Effector memory CD4-positive, alpha-beta T cell (primary cell): ENCODE measurements around the gene STOM.
"Not testable (repeated sequence)": the region's sequence is repeated elsewhere in the genome, so short reads cannot be mapped to it uniquely, and the experiment has no call there.

Experiments used
- DNase-seq, 3 donors: peaks; one replicate each; pipeline ENCODE4 v3.0.0-alpha.2; 2020
- H3K27ac ChIP-seq: 2 replicates; pipeline ENCODE4 v1.7.0; 2013; ENCODE audit warnings: mild to moderate bottlenecking, low read length, moderate library complexity; ENCODE audit not compliant: insufficient read depth, poor library complexity, severe bottlenecking
- H3K27me3 ChIP-seq: replicated peaks from 2 replicates; pipeline ENCODE4 v1.7.0; 2013; ENCODE audit warnings: mild to moderate bottlenecking, low read length; ENCODE audit not compliant: insufficient read depth, control insufficient read depth, poor library complexity, severe bottlenecking
- H3K36me3 ChIP-seq: 2 replicates; pipeline ENCODE4 v1.7.0; 2013; ENCODE audit warnings: mild to moderate bottlenecking, low read length, moderate library complexity; ENCODE audit not compliant: control insufficient read depth, insufficient read depth
- H3K4me1 ChIP-seq: 2 replicates; pipeline ENCODE4 v1.7.0; 2013; ENCODE audit warnings: low read length, mild to moderate bottlenecking; ENCODE audit not compliant: control insufficient read depth, insufficient read depth, poor library complexity, severe bottlenecking
- H3K4me3 ChIP-seq: 2 replicates; pipeline ENCODE4 v1.7.0; 2013; ENCODE audit warnings: low read length, low read depth, mild to moderate bottlenecking; ENCODE audit not compliant: insufficient read depth, poor library complexity, severe bottlenecking
- H3K9me3 ChIP-seq: 2 replicates; pipeline ENCODE4 v1.7.0; 2013; ENCODE audit warnings: mild to moderate bottlenecking, low read length, moderate library complexity; ENCODE audit not compliant: control insufficient read depth

The STOM gene

DNA sequence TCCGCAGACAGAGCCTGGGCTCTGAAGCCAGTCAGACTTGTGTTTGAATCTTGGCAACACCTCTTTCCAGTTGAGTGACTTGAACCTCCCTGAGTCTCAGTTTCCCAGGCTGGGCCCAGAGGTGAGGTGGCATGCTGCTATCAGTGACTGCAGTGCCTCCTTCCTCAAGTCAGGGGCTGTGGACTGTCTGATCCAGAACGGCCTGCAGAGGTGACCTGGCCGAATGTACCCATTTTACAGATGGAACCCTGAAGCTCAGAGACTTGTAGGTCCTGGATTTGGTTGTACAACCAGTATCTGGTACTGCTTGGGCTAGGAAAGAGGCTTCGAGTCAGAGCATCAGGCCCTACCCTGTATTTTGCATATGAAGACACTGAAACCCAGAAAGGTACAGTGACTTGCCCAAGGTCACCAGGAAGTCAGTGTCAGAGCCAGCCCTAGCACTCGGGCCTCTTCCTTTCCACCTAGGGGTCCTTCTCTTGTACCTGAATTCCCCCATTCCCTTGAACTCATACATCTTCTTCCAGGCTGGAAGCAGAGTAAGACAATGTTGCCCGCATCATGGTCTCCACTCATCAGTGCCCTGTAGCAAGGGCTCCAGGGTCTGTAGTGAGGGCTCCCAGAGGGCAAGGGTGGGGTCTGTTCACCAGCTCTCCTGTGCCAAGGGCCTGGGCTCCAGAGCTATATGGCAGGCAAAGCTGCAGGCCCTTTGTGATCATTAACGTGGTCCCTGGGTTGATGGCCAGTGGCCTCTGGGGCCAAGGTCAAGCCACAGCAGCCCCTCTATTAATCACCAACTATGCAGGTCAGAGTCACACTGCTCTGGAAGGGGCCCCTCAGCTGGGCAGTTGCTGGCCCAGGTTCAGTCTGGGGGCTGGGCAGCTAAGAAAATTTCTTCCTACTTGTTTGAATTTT, 73.6 kb downstream of the STOM start:
- no peak overlapping the region for H3K4me3 ChIP-seq
- peaks cover 7% of the 10 kb centered on the region for H3K27me3 ChIP-seq
- DNase-seq: no peak
- H3K27ac ChIP-seq: no peak overlapping the region
- no peaks in the 10 kb centered on the region for H3K4me1 ChIP-seq
- no peaks in the 10 kb centered on the region for H3K9me3 ChIP-seq
- H3K36me3 ChIP-seq: no peaks in the 10 kb centered on the region

DNA sequence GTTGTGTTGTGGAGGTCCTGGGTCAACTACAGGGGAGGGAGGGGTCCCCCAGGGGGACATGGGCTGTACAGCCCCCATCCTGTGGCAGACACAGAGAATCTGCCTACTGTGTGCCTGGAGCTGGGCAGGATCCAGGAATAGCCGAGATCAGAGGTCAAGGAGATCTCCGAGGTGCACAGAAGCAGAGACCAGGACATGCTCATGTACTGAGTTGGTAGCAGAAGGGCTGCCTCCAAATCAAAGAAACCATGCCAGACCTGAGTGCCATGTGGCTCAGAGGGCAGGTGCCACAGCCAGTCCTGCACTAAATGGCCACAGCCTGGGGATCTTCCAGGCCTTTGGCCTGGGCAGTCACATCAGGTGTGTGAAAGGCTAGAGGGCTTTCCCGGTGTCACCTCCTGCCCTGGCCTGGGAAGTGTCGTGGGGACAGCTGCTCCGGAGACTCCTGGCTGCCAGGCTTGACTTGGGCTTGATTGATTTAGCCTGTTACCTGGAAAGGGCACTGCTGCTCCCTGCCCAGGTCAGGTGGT, 74.3 kb downstream of the STOM start:
- no peak overlapping the region for H3K4me3 ChIP-seq
- no peaks in the 10 kb centered on the region for H3K4me1 ChIP-seq
- no peak overlapping the region for H3K27ac ChIP-seq
- peaks cover 7% of the 10 kb centered on the region for H3K27me3 ChIP-seq
- H3K9me3 ChIP-seq: no peaks in the 10 kb centered on the region
- no peak for DNase-seq
- H3K36me3 ChIP-seq: no peaks in the 10 kb centered on the region

DNA sequence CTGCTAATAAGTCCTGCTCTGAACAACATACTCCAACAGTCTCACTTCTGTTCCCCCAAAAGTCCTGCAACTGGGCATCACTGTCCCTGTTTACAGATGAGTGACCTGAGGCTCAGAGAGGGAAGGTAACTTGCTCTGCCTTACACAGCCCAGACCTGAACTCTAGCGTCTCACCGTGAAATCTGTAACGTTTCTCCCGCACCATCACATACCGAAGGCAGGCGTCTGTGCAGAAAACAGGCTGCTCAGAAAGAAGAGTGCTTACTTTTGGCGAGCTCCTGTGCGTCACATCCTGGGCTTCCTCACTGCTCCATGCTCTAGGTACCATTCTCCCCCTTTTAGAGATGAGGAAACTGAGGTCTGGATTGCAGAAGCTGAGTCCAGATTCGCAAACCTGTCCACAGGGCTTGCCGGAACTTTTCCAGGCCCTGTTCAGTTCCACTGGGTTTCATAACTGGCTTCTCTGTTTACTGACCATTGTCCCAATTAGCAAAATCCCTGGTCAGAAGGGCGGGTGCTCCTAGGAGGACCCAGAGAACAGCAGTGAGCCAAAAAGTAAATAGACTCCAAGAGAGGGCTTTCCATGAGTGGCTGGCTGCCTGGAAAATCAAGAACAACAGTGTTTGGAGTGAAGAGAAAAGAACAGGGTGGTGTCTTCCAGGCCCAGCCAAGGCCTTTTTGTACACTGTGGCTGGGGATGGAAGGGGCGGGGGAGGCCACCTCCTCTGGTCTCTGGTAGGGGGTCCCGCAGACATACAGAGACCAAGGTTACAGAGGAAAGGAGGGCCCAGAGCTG, 75.0 kb downstream of the STOM start:
- Histone ChIP-seq H3K27ac (no peak overlapping the region), H3K27me3 (peaks cover 7% of the 10 kb centered on the region), H3K4me3 (no peak overlapping the region), H3K36me3 (no peaks in the 10 kb centered on the region), H3K4me1 (no peaks in the 10 kb centered on the region), H3K9me3 (no peaks in the 10 kb centered on the region)
- DNase-seq: no peak

DNA sequence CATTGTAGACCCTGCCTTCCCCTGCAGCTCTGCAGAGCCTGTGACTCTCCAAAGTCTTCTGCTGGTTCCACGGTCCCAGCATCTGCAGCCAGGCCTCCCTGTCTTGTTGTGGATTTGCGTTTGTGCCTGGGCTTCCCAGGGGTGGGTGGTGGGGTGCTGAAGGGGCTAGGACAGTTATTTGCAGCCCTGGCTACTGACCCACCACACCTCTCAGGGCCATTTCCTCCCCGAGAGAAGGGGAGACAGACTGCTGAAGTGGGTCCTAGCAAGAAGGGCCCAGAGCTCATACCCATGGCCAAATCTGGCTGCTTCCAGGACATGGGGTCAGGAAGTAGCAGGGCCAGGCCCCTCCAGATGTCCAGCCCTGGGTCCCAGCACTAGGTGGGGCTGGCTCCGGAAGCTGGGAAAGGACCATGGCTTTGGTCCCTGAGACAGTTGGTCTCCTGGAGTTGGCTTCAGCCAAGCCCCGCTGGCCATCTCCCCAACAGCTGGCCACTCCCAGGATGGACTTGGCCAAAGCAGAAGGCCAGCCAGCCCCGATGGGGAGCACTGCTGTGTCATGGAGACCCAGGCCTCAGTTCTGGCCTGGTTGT, 75.8 kb downstream of the STOM start:
- no peak overlapping the region for H3K4me3 ChIP-seq
- no peak for DNase-seq
- H3K27me3 ChIP-seq: peaks cover 4% of the 10 kb centered on the region
- H3K27ac ChIP-seq: no peak overlapping the region
- H3K4me1 ChIP-seq: no peaks in the 10 kb centered on the region
- no peaks in the 10 kb centered on the region for H3K9me3 ChIP-seq
- H3K36me3 ChIP-seq: no peaks in the 10 kb centered on the region

DNA sequence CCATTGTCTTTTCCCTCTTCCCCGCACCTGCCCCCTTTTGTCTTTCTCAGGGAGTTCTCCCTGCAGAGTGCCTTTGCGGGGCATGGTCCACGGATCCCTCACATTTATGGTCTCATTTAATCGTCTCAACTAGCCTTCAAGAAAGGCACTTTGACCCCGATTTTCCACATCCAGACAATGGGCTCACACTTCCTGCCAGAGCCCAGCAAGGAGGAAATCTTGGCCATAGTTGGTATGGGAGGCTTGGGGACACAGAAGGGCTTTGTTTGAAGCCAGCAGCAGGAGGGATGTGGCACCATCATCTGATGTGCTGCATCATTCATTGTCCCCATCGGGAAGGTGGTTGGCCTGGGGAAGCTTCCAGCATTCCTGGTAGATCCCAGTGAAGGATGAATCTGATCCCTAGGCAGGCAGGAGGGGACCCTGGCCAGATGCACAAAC, 77.2 kb downstream of the STOM start:
- H3K9me3 ChIP-seq: no peaks in the 10 kb centered on the region
- DNase-seq: no peak
- H3K27ac ChIP-seq: no peak overlapping the region
- H3K27me3 ChIP-seq: no peaks in the 10 kb centered on the region
- H3K36me3 ChIP-seq: no peaks in the 10 kb centered on the region
- no peak overlapping the region for H3K4me3 ChIP-seq
- no peaks in the 10 kb centered on the region for H3K4me1 ChIP-seq

DNA sequence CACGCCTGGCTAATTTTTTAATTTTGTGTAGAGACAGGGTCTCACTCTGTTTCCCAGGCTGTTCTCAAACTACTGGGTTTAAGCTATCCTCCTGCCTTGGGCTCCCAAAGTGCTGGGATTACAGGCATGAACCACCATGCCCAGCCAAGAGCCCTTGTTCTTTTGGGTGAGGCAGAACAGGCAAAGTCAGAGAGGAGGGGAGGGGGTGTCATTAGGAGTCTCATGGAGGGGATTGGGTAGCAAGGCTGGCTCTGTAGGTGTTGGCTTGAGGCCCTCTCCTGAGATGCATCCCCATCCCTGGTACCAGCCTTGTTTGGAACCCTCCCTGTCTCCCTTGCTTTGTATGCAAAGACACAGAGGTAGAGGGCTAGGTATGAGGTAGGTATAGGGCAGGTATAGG, 78.0 kb downstream of the STOM start:
- H3K4me1 ChIP-seq: no peaks in the 10 kb centered on the region

DNA sequence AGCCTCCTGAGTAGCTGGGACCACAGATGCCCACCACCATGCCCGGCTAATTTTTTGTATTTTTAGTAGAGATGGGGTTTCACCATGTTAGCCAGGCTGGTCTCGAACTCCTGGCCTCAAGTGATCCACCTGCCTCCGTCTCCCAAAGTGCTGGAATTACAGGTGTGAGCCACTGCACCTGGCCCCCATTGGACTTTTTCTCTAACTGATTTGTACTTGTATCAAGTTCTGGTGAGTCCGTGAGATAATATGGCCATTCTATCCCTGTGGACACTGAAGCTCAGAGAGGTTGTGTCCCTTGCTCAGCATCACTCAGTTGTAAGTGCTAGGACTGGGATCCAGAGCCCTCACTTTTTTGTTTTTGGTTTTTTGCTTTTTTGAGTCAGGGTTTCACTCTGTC, 78.5 kb downstream of the STOM start:
- not testable (repeated sequence) for H3K36me3 ChIP-seq, H3K27ac ChIP-seq, DNase-seq, H3K27me3 ChIP-seq, H3K9me3 ChIP-seq, H3K4me3 ChIP-seq, H3K4me1 ChIP-seq

More for the DNA sequence above, 78.0 kb downstream of the STOM start:
- H3K36me3 ChIP-seq: no peaks in the 10 kb centered on the region
- no peaks in the 10 kb centered on the region for H3K27me3 ChIP-seq
- H3K4me3 ChIP-seq: no peak overlapping the region
- DNase-seq: no peak
- no peaks in the 10 kb centered on the region for H3K9me3 ChIP-seq
- H3K27ac ChIP-seq: no peak overlapping the region

DNA sequence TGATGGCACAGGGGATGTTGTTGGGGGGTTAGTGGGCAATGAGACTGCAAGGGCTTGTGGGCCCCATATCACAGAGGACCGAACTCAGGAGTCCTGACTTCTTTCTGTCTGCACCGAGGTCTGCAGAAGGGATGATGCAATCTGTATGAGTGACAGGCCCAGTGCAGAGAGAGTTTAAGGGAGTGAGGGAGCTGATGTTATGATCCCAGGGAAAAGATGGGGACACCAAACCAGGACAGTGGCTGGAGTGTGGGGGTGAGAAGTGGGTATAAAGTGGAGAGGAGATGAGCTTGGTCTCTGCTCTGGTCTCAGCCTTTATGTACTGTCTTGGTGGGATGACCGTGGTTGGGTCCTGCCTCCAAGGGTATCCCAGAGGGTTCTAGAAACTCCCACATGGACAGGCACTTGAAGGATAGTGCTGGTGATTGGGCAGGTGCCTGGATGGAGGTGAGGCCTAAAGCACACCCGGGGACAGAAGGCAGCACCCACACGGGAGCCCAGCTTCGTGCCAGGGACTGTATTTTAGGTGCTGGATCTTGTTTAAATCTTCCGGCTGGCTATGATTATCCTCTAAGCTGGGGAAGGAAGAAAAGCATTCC, 80.2 kb downstream of the STOM start:
- Histone ChIP-seq H3K36me3 (no peaks in the 10 kb centered on the region), H3K9me3 (no peaks in the 10 kb centered on the region), H3K4me3 (no peak overlapping the region), H3K27me3 (no peaks in the 10 kb centered on the region), H3K27ac (no peak overlapping the region), H3K4me1 (no peaks in the 10 kb centered on the region)
- no peak for DNase-seq

DNA sequence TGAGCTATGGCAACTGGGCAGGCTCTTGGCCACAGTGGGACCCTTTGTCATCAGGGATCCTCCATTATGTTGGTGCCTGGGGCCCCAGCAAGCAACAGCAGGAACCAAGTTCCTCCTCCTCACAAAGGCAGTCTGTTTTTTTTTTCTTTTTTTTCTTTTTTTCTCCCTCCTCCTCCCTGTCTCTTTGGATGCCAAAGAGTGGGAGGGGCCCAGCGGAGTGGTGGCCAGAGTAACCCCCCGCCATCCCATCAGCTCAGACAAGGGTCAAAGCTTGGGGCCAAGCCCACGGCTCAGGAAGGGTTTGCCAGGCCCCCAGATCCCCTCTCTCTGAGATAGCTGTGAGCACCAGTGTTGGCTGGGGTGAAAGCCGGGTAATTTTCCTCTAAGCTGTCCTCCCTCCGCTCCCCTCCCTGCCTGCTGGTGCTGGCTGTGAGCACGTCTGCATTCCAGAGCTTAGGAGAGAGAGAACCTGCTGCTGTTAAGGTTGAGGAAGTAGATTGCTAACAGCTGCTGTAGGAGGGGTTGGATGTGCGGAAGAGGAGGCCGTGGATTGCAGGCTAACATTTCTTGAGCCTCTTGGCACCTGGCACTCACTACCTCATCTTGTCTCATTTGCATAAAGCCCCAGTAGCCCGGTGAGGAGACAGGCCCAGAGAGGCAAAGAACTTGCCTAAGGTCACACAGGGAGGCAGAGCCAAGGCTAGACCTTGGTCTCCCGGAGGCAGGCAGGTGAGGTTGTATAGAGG, 80.9 kb downstream of the STOM start:
- H3K4me1 ChIP-seq: no peaks in the 10 kb centered on the region
- no peaks in the 10 kb centered on the region for H3K9me3 ChIP-seq
- H3K36me3 ChIP-seq: no peaks in the 10 kb centered on the region
- no peak overlapping the region for H3K4me3 ChIP-seq
- no peak for DNase-seq
- H3K27me3 ChIP-seq: no peaks in the 10 kb centered on the region
- no peak overlapping the region for H3K27ac ChIP-seq
